A204.1 (cell line): ENCODE measurements around the gene SPI1.

Experiments used
- FAIRE-seq: peaks from 2 replicates; lab custom pipeline; 2012; peaks lifted over from hg19 to GRCh38; lab: Jason Lieb, UNC

Gene SPI1

GRCh38 chr11:47378010-47378835, at the start of gene SPI1:
Gene SPI1, minus strand, starts transcription at chr11:47378547. Its CDS starts 194 bp downstream, at chr11:47378353.
- no peak for FAIRE-seq

GRCh38 chr11:47426062-47426956, 48.0 kb upstream of the SPI1 start, which contains the start of gene PSMC3:
Gene PSMC3, minus strand, starts transcription at chr11:47426439. Its CDS starts 160 bp downstream, at chr11:47426279.
- peak; percentile 96 for FAIRE-seq

- no peak for FAIRE-seq
Observed at GRCh38 chr11:47425611-47426010, 47.3 kb upstream of the SPI1 start.

- FAIRE-seq: no peak
Observed at GRCh38 chr11:47418454-47419259, 40.3 kb upstream of the SPI1 start.

GRCh38 chr11:47417712-47418111, 39.4 kb upstream of the SPI1 start:
- FAIRE-seq: no peak

- no peak for FAIRE-seq
Observed at GRCh38 chr11:47415949-47416472, 37.7 kb upstream of the SPI1 start.

GRCh38 chr11:47415091-47415854, 36.9 kb upstream of the SPI1 start:
- FAIRE-seq: no peak

- FAIRE-seq: no peak
Observed at GRCh38 chr11:47414685-47415070, 36.3 kb upstream of the SPI1 start.

GRCh38 chr11:47413908-47414684, 35.7 kb upstream of the SPI1 start:
- no peak for FAIRE-seq

- no peak for FAIRE-seq
Observed at GRCh38 chr11:47413351-47413750, 35.0 kb upstream of the SPI1 start.

- no peak for FAIRE-seq
Observed at GRCh38 chr11:47411884-47412746, 33.8 kb upstream of the SPI1 start.

GRCh38 chr11:47410370-47411264, 32.3 kb upstream of the SPI1 start:
- FAIRE-seq: no peak

- no peak for FAIRE-seq
Observed at GRCh38 chr11:47409440-47410369, 31.4 kb upstream of the SPI1 start.

- FAIRE-seq: no peak
Observed at GRCh38 chr11:47408598-47409439, 30.5 kb upstream of the SPI1 start.

- no peak for FAIRE-seq
Observed at GRCh38 chr11:47407746-47408590, 29.6 kb upstream of the SPI1 start, which contains the start of gene SLC39A13. Gene SLC39A13, plus strand, starts transcription at chr11:47408590. Its CDS starts 1,505 bp downstream, at chr11:47410095.
